Panc1 (cell line): ENCODE data around the gene BTG2.

Experiments used
- POLR2AphosphoS5 ChIP-seq: IDR thresholded peaks from 2 replicates; pipeline ENCODE4 v1.6.1; 2012; ENCODE audit warnings: mild to moderate bottlenecking, low read depth, low read length, moderate library complexity
- SIN3A ChIP-seq: IDR thresholded peaks from 2 replicates; pipeline ENCODE4 v1.6.1; 2012; ENCODE audit warnings: low read depth, mild to moderate bottlenecking, low read length, moderate library complexity, borderline replicate concordance; ENCODE audit not compliant: insufficient read depth
- TCF7L2 ChIP-seq: IDR thresholded peaks from 2 replicates; pipeline ENCODE4 v1.6.1; 2011; ENCODE audit warnings: mild to moderate bottlenecking, low read depth, low read length, inconsistent platforms
- TF ChIP-seq, protein P1 (sequence below): fragments of 450-650 bp; IDR thresholded peaks from 2 replicates; pipeline ENCODE4 v1.5.1; 2017; ENCODE audit warnings: mild to moderate bottlenecking
- TF ChIP-seq, protein P2 (sequence below), 2 experiments: IDR thresholded peaks; 2 replicates each; pipeline ENCODE4 v1.6.1; 2011 to 2012; ENCODE audit warnings: low read depth in 2 of 2, control low read depth in 1 of 2, low read length in 1 of 2, mild to moderate bottlenecking in 1 of 2, moderate library complexity in 1 of 2; ENCODE audit not compliant: insufficient read depth in 1 of 2

DNA sequence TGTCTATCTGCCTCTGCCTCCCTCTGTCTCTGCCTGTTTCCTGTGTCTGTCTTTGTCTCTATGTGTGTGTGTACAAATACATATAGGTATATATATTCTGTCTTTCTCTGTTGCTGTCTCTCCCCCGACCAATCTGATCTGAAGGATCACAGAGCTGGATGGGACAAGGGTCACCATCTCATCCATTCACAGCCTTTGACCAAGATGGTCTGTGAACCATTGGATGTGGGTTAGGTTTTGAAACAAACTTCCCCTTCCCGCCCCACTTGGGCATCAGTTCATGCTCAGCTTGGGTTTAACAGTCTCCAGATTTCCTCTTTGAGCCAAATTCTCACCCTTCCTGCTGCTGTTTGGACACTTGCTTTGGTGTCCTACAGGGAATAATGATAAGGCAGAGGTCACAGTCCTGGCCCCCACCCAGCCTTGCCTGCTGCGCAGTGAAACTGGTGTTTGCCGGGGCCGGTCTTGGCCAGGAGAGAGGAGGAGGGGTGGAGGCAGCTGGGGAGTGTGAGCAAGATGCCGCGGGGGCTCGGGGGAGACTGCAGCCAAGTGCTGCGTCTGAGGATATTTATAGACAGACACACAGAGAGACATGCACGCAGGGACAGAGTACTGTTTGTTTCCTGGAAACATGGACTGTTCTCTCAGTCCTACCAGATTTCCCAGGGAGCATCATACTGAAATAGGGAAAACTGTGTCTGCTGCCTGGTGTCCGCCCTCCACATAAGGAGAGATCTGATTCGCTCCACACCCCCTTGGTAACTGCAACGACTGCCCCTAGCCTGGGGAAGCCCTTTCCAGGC is 27.0 kb upstream of the BTG2 start:
- TF ChIP-seq, protein P1, sequence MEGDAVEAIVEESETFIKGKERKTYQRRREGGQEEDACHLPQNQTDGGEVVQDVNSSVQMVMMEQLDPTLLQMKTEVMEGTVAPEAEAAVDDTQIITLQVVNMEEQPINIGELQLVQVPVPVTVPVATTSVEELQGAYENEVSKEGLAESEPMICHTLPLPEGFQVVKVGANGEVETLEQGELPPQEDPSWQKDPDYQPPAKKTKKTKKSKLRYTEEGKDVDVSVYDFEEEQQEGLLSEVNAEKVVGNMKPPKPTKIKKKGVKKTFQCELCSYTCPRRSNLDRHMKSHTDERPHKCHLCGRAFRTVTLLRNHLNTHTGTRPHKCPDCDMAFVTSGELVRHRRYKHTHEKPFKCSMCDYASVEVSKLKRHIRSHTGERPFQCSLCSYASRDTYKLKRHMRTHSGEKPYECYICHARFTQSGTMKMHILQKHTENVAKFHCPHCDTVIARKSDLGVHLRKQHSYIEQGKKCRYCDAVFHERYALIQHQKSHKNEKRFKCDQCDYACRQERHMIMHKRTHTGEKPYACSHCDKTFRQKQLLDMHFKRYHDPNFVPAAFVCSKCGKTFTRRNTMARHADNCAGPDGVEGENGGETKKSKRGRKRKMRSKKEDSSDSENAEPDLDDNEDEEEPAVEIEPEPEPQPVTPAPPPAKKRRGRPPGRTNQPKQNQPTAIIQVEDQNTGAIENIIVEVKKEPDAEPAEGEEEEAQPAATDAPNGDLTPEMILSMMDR = no peak
- no peak for TF ChIP-seq POLR2AphosphoS5
- no peak for TF ChIP-seq TCF7L2
- no peak for TF ChIP-seq SIN3A
- TF ChIP-seq, protein P2, sequence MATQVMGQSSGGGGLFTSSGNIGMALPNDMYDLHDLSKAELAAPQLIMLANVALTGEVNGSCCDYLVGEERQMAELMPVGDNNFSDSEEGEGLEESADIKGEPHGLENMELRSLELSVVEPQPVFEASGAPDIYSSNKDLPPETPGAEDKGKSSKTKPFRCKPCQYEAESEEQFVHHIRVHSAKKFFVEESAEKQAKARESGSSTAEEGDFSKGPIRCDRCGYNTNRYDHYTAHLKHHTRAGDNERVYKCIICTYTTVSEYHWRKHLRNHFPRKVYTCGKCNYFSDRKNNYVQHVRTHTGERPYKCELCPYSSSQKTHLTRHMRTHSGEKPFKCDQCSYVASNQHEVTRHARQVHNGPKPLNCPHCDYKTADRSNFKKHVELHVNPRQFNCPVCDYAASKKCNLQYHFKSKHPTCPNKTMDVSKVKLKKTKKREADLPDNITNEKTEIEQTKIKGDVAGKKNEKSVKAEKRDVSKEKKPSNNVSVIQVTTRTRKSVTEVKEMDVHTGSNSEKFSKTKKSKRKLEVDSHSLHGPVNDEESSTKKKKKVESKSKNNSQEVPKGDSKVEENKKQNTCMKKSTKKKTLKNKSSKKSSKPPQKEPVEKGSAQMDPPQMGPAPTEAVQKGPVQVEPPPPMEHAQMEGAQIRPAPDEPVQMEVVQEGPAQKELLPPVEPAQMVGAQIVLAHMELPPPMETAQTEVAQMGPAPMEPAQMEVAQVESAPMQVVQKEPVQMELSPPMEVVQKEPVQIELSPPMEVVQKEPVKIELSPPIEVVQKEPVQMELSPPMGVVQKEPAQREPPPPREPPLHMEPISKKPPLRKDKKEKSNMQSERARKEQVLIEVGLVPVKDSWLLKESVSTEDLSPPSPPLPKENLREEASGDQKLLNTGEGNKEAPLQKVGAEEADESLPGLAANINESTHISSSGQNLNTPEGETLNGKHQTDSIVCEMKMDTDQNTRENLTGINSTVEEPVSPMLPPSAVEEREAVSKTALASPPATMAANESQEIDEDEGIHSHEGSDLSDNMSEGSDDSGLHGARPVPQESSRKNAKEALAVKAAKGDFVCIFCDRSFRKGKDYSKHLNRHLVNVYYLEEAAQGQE (IDR thresholded peaks at IDR 0.05; ENCODE audit: insufficient read depth in 1 of 2, low read depth in 2 of 2, low read length in 1 of 2) = no peak
